ENCODE results near the gene RGMA. TPM values are rescaled to one million over a fixed set of nuclear protein-coding genes. Genes with fewer than 3 reads are reported as not detected.

Gene RGMA
- total RNA-seq, 4 donors from 2014 or later = 28.2 to 110 (median 45.6) TPM

DNA sequence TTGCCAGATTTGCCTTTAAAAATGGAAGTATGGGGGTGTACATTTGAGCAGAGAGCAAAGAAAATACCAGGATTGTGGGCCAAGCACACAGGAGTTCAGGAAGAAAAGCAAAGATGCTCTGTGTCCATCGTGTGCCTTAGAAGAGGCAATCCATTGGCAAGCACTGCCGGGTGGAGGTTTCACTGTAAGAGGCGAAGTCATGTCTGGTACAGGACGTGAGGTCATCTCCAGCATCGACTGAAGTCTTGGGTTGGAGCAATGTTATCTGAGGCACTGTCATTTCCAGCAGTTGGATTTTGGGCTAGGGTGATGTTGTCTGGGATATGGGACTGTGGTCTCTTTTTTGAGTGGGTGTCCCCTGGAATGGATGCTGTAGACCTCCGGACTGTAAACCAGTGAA is 4.8 kb upstream of the RGMA start:
- H3K4me1 ChIP-seq = peaks cover 0 to 20% (median 2%) of the 10 kb centered on the region in 4 donors
- no peaks in the 10 kb centered on the region for H3K9me3 ChIP-seq
- no peak overlapping the region for H3K4me3 ChIP-seq
- no peak for DNase-seq (ENCODE audit: low spot score in 2 of 2)
- 84 to 85% methylated on average over 6 of the region's 6 CpGs for WGBS, 2 donors
- H3K36me3 ChIP-seq = no peaks in the 10 kb centered on the region
- peaks cover 0 to under 1% of the 10 kb centered on the region in 2 donors for H3K27me3 ChIP-seq
- no peak overlapping the region for H3K27ac ChIP-seq
- TF ChIP-seq EP300 (IDR thresholded peaks at IDR 0.05) (no peak), POLR2A (IDR thresholded peaks at IDR 0.05) (no peak)
- TF ChIP-seq, protein P1, sequence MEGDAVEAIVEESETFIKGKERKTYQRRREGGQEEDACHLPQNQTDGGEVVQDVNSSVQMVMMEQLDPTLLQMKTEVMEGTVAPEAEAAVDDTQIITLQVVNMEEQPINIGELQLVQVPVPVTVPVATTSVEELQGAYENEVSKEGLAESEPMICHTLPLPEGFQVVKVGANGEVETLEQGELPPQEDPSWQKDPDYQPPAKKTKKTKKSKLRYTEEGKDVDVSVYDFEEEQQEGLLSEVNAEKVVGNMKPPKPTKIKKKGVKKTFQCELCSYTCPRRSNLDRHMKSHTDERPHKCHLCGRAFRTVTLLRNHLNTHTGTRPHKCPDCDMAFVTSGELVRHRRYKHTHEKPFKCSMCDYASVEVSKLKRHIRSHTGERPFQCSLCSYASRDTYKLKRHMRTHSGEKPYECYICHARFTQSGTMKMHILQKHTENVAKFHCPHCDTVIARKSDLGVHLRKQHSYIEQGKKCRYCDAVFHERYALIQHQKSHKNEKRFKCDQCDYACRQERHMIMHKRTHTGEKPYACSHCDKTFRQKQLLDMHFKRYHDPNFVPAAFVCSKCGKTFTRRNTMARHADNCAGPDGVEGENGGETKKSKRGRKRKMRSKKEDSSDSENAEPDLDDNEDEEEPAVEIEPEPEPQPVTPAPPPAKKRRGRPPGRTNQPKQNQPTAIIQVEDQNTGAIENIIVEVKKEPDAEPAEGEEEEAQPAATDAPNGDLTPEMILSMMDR (IDR thresholded peaks at IDR 0.05) = no peak

DNA sequence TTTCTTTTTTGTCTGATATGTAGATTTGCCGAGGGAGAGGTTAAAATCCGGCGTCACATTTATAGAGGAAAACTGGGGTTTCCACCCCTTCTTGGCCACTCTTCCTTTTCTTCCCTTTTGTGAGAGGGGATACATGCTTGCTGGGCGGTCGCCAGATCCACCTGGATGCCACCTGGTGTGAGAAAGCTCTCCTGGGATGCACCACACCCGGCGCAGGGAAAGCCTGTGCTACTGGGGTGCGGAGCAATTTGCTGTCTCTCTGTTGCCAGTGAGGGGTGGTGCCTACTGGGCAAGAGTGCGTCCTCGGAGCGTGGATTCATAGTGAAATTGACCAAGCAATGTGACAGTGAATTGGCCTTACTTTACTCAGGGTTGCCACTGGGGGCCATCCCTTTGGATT is 2.5 kb upstream of the RGMA start:
- WGBS, 2 donors = 77 to 84% methylated on average over 11 of the region's 11 CpGs
- Histone ChIP-seq H3K27ac (peak overlapping the region in 1 of 4 donors; percentile 11), H3K9me3 (no peaks in the 10 kb centered on the region), H3K27me3 (peaks cover 0 to 9% of the 10 kb centered on the region in 2 donors), H3K36me3 (no peaks in the 10 kb centered on the region), H3K4me3 (no peak overlapping the region), H3K4me1 (peaks cover 0 to 40% (median 5%) of the 10 kb centered on the region in 4 donors)
- DNase-seq (ENCODE audit: low spot score in 2 of 2) = no peak
- TF ChIP-seq, protein P1 (IDR thresholded peaks at IDR 0.05) = no peak
- no peak for TF ChIP-seq EP300 (IDR thresholded peaks at IDR 0.05)
- TF ChIP-seq POLR2A (IDR thresholded peaks at IDR 0.05) = no peak

DNA sequence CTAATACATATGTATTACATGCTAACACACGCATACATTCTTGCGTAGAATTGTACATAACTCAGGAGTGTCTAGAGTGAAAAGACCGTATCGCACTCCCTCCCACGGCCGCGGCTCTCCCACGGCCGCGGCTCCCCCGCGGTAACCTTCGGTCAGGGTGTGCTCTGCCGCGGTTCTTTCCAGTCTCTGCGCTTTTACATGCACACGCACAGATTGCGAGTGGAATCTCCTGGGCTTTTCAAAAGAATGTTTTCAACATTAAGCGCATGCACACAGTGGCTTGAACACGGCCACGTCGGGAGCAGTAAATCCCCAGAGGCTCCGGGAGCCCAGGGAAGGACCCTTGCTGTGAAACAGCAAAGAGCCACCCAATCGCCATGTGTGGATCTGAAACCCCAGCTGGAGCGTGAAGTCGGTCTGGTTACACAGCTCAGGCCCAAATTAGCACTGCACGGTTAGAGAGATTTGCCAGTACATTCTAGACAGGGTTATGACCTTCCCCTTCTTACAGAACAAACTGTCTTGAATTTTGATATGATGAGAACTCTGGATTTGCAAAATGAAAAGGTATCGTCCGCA is 805 bp upstream of the RGMA start:
- TF ChIP-seq EP300 (IDR thresholded peaks at IDR 0.05) = peak in 1 of 2 donors; percentile 63
- TF ChIP-seq, protein P1 (IDR thresholded peaks at IDR 0.05) = no peak
- no peak for TF ChIP-seq POLR2A (IDR thresholded peaks at IDR 0.05)
- Histone ChIP-seq H3K9me3 (no peaks in the 10 kb centered on the region), H3K4me3 (peak overlapping the region; percentile 23 to 82 (median 40)), H3K4me1 (peaks cover 0 to 51% (median 5%) of the 10 kb centered on the region in 4 donors), H3K27me3 (peaks cover 0 to 14% of the 10 kb centered on the region in 2 donors), H3K36me3 (no peaks in the 10 kb centered on the region), H3K27ac (peak overlapping the region in 3 of 4 donors; percentile 36 to 86 (median 48))
- DNase-seq (ENCODE audit: low spot score in 2 of 2) = peak in 1 of 2 donors; percentile 40
- 15 to 17% methylated on average over 27 of the region's 29 CpGs for WGBS, 2 donors

DNA sequence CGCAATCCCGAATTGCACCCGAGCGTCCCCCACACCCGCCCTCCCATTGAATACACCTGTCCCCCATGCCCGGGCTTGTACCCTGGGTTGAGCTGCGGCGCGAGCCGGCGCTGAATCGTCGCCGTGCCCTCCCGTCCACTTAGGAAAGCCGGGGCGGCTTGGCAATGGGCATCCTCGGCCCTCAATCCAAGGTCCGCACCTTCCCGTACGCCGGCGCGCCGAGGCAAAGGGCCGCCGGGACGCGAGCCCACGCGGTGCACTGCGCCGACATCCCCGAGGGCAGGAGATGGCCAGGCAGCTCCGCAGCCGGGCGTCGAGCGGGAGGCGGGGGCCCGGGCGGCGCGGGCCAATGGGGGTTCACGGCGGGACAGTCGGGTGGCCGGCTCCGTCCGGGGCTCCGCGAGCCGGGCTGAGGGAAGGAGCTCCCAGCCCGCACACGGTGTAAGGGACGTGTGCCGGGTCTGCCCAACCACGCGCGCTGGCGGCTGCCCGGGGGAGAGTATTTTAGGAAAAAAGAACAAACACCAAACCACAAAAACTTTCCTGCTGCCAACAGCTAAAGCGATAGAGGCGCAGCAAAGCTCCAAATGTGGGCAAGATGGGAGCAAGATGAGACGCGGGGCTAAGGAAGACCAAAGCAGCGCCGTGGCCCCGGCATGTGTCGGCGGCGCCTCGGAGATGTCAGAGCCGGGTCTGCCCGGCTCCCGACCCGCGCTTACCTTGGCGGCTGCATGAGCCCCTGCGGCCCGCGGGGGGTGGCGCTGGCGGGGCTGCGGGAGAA is 621 bp downstream of the RGMA start:
- no peak for TF ChIP-seq EP300 (IDR thresholded peaks at IDR 0.05)
- TF ChIP-seq, protein P1 (IDR thresholded peaks at IDR 0.05) = no peak
- no peak for TF ChIP-seq POLR2A (IDR thresholded peaks at IDR 0.05)
- Histone ChIP-seq H3K4me1 (peaks cover 0 to 58% (median 5%) of the 10 kb centered on the region in 4 donors), H3K27ac (peak overlapping the region; percentile 50 to 86 (median 52)), H3K36me3 (no peaks in the 10 kb centered on the region), H3K4me3 (peak overlapping the region; percentile 43 to 82 (median 49)), H3K27me3 (peaks cover 0 to 14% of the 10 kb centered on the region in 2 donors), H3K9me3 (no peaks in the 10 kb centered on the region)
- 0 to 1% methylated on average over 42 to 44 of the region's 85 CpGs for WGBS, 2 donors
- no peak for DNase-seq (ENCODE audit: low spot score in 2 of 2)

DNA sequence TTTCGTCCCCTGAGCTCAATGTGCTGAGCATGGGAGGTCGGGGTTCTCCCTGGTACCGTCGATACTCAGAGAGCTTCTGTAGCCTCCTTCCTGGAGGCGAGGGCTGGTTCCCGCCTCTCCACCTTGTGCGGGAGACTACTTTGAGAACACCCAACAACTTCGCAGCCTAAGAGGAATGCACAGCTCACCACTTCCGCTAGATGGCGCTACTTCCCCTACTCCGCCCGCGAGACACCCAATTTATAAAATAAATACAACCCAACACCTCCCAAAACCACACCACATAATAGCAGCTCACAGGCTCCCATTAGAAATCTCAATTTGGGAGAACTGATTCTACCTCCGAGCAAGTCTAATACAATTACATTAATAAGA is 1.2 kb downstream of the RGMA start:
- peak; percentile 76 to 90 for DNase-seq (ENCODE audit: low spot score in 2 of 2)
- no peak for TF ChIP-seq POLR2A (IDR thresholded peaks at IDR 0.05)
- peak in 1 of 2 donors; percentile 61 for TF ChIP-seq EP300 (IDR thresholded peaks at IDR 0.05)
- TF ChIP-seq, protein P1 (IDR thresholded peaks at IDR 0.05) = peak; percentile 86 to 90 (median 88)
- Histone ChIP-seq H3K27me3 (peaks cover 0 to 14% of the 10 kb centered on the region in 2 donors), H3K4me1 (peaks cover 0 to 58% (median 5%) of the 10 kb centered on the region in 4 donors), H3K9me3 (no peaks in the 10 kb centered on the region), H3K4me3 (peak overlapping the region; percentile 43 to 82 (median 49)), H3K36me3 (no peaks in the 10 kb centered on the region), H3K27ac (peak overlapping the region in 3 of 4 donors; percentile 52 to 86 (median 53))
- WGBS, 2 donors = 3 to 5% methylated on average over 14 of the region's 14 CpGs

Measured in tibial nerve (tissue), 4 donors.